NT2/D1 (cell line): ENCODE data around the gene NAAA.
"Not testable (repeated sequence)": the region's sequence is repeated elsewhere in the genome, so short reads cannot be mapped to it uniquely, and the experiment has no call there.

Experiments used
- SUZ12 ChIP-seq: IDR thresholded peaks from 2 replicates; pipeline ENCODE4 v1.6.1; 2011; ENCODE audit not compliant: insufficient read length, insufficient read depth; ENCODE audit errors: extremely low read depth
- YY1 ChIP-seq: IDR thresholded peaks from 2 replicates; pipeline ENCODE4 v1.6.1; 2011; ENCODE audit not compliant: insufficient read length, insufficient read depth
- ZNF274 ChIP-seq: IDR thresholded peaks from 2 replicates; pipeline ENCODE4 v1.6.1; 2011; ENCODE audit warnings: mild to moderate bottlenecking, low read depth, low read length

- TF ChIP-seq SUZ12, YY1, ZNF274: not testable (repeated sequence)
Observed at GRCh38 chr4:75910831-75911230, 30.0 kb downstream of the NAAA start.
